Skeletal muscle satellite cell (primary cell): ENCODE results near the gene NRIP2.

Experiments used
- H3K27me3 ChIP-seq: 2 replicates; pipeline ENCODE4 v1.7.0; 2013; ENCODE audit warnings: low read length; ENCODE audit not compliant: control insufficient read depth, insufficient read depth
- H3K36me3 ChIP-seq: 2 replicates; pipeline ENCODE4 v1.7.0; 2013; ENCODE audit warnings: mild to moderate bottlenecking, control low read depth, low read length; ENCODE audit not compliant: insufficient read depth
- H3K4me1 ChIP-seq: 2 replicates; pipeline ENCODE4 v1.7.0; 2013; ENCODE audit warnings: low read length; ENCODE audit not compliant: control insufficient read depth, insufficient read depth
- H3K4me2 ChIP-seq: 2 replicates; pipeline ENCODE4 v1.7.0; 2013; ENCODE audit warnings: mild to moderate bottlenecking, low read length
- H3K4me3 ChIP-seq: 2 replicates; pipeline ENCODE4 v1.7.0; 2013; ENCODE audit warnings: low read length
- H3K9ac ChIP-seq: 2 replicates; pipeline ENCODE4 v1.7.0; 2013; ENCODE audit warnings: mild to moderate bottlenecking, low read depth, low read length, moderate library complexity
- H3K9me3 ChIP-seq: replicated peaks from 2 replicates; pipeline ENCODE4 v1.7.0; 2013; ENCODE audit warnings: mild to moderate bottlenecking, control low read depth, low read length

NRIP2 gene

DNA sequence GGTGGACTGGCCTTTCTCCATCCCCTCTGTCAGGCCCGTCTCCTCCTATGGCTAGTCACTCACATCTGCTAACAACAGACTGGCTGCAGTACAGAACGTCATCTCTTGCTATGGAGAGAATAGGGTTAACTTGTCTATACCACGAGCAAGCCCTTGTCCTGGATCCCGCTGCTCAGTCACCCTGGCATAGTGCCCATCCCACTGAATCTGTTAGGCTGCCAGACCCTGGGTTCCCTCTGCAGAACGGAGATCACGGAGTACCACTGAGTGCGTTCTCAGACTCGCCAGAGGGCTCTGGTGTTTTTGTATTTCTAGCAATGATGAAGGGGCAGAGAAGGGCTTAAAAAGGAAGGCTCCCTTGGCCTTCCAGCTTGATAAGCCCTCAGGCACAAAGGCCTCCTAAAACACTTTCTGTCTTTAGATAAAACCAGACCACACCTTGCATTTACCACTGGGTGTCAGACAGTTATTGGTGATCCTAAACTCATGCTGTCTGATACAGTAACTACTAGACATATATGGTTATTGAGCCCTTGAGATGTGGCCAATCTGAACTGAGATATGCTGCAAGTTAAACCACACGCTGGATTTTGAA, 6.3 kb upstream of the NRIP2 start:
- no peaks in the 10 kb centered on the region for H3K27me3 ChIP-seq
- no peaks in the 10 kb centered on the region for H3K36me3 ChIP-seq
- no peak overlapping the region for H3K4me2 ChIP-seq
- no peak overlapping the region for H3K9ac ChIP-seq
- peaks cover 15% of the 10 kb centered on the region for H3K4me1 ChIP-seq
- no peaks in the 10 kb centered on the region for H3K9me3 ChIP-seq
- H3K4me3 ChIP-seq = no peak overlapping the region

DNA sequence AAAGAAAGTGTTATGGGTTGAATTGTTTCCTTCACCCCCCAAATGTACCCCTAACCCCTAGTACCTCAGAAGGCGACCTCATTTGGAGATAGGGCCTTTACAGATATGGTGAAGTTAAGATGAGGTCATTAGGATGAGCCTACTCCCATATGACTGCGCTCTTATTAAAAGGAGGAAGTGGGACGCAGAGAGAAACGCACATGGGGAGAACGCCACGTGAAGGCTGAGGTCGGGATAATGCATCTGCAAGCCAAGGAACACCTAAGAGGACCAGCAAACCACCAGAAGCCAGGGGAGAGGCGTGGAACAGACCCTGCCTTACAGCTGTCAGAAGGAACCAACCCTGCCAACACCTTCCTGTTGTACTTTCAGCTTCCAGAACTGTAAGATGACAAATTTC, 1.7 kb upstream of the NRIP2 start:
- H3K36me3 ChIP-seq = no peaks in the 10 kb centered on the region

DNA sequence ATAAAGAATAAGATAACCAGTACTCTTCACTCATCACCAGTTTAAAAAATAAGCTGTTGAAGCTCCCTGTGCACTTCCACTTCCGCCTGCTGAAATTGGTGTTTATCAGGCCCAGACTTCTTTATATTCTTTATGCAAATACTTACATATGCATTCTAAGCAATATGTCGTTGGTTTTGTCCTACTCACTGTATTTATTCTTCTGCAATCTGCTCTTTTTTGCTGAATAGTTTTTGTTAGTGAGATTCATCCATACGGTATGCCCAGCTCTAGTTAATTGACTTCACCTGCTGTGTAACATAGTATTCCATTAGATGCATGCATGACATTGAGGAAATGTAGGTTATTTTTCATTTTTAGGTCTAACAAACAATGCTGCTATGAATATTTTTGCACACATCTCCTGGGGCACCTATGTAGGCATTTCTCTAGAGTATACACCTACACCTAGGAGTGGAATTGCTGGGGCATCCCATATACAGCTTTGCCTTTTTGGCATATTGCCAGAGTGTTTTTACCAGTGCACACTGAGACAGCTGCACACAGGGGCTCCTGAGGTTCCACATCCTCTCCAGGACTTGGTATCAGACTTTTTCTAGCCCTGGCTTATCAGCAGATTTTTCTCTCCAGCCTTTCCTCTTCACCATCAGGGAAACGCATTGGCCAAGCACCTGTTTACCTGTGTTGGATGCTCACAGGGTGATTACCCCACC, 1.0 kb upstream of the NRIP2 start:
- Histone ChIP-seq H3K27me3 (peaks cover 8% of the 10 kb centered on the region), H3K4me3 (no peak overlapping the region), H3K4me2 (no peak overlapping the region), H3K36me3 (no peaks in the 10 kb centered on the region), H3K9ac (no peak overlapping the region), H3K9me3 (no peaks in the 10 kb centered on the region), H3K4me1 (peaks cover 20% of the 10 kb centered on the region)

More for the DNA sequence above, 1.7 kb upstream of the NRIP2 start:
- H3K4me2 ChIP-seq = no peak overlapping the region
- no peak overlapping the region for H3K9ac ChIP-seq
- no peaks in the 10 kb centered on the region for H3K9me3 ChIP-seq
- no peak overlapping the region for H3K4me3 ChIP-seq
- H3K27me3 ChIP-seq = peaks cover 8% of the 10 kb centered on the region
- peaks cover 20% of the 10 kb centered on the region for H3K4me1 ChIP-seq

DNA sequence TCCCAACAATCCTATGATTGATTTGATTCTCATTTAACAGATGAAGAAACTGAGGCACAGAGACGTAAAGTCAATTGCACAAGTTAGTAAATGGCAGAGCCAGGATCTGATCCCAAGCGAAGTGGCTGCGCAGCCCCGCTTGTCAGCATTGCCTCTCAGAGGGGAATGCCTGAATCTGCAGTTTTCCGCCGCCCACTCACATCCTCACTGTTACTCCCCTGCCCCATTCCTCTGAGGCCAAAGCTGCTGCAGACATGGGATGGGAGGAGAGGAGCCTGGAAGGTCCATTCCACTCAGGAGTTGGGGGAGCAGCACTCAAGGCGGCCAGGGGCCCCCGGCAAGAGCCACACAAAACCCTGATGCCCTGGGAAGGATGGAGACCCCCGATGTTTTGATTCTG, 1.0 kb downstream of the NRIP2 start:
- Histone ChIP-seq H3K4me1 (peaks cover 20% of the 10 kb centered on the region), H3K27me3 (peaks cover 8% of the 10 kb centered on the region), H3K36me3 (no peaks in the 10 kb centered on the region), H3K4me2 (no peak overlapping the region), H3K4me3 (no peak overlapping the region), H3K9ac (no peak overlapping the region), H3K9me3 (no peaks in the 10 kb centered on the region)

DNA sequence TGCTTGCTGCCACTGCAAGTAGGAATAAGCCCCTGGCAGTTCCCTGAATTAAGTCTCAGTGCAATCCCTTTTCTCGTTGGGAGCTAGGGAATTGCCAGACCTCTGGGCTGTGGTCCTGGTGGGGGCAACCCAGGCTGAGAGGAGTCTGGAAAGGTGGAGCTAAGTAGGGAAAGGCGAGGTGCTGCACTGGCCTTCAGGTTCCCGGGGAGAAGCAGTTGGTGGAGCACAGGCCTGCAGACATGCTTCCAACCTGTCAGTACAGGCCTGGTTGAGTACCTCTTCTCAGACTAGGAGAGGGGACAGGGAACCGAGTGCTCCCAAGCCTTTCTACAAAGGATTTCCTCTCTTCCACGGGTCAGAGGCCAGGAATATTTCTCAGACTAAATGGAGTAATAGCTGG, 1.5 kb downstream of the NRIP2 start:
- Histone ChIP-seq H3K4me2 (no peak overlapping the region), H3K4me3 (no peak overlapping the region), H3K9ac (no peak overlapping the region), H3K9me3 (no peaks in the 10 kb centered on the region), H3K36me3 (no peaks in the 10 kb centered on the region), H3K4me1 (peaks cover 20% of the 10 kb centered on the region), H3K27me3 (peaks cover 8% of the 10 kb centered on the region)

DNA sequence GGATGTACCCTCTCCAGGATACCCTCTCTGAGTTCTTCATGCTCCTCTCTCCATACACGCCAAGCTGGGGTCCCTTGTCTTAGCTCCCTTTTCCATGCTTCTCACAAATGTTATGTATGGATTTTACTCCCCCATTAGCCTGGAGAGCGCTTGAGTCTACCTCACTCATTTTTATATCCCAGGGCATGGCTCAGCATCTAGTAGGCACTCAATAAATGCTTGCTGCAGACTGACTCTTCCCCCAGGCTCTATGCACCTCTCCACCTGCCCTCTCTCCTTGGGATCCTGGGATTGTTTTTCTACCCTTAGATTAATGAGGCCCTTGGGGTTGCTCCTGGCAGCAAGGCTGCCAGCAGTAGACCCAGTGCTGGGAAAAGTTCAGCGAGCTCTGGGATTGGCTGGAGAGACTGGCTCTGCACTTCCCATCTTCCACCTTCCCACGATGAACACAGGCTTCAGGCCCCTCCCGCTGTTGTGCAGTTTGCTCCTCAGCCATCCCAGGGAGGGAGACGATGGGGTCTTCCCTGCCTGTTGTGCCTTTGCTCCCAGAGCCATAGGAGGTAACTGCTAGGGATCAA, 2.2 kb downstream of the NRIP2 start:
- H3K4me2 ChIP-seq = no peak overlapping the region
- no peak overlapping the region for H3K9ac ChIP-seq
- H3K4me3 ChIP-seq = no peak overlapping the region
- no peaks in the 10 kb centered on the region for H3K9me3 ChIP-seq
- H3K36me3 ChIP-seq = peaks cover 4% of the 10 kb centered on the region
- peaks cover 8% of the 10 kb centered on the region for H3K27me3 ChIP-seq
- peaks cover 20% of the 10 kb centered on the region for H3K4me1 ChIP-seq

DNA sequence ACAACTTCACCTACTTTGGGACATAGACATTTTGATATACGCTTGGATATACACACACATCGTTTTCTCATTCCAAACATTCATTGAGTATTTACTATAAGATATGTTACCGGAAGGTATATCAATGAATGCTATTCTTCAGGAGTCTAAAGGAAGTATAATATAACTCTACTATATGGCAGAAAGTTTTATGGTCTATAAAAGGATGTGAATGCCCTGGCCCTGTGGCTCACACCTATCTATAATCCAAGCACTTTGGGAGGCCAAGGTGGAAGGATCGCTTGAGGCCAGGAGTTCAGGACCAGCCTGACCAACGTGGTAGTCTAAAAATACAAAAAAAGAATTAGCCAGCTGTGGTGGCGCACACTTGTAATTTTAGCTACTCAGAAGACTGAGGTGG, 5.6 kb downstream of the NRIP2 start:
- Histone ChIP-seq H3K36me3 (peaks cover 31% of the 10 kb centered on the region), H3K27me3 (peaks cover under 1% of the 10 kb centered on the region), H3K9ac (no peak overlapping the region), H3K4me1 (peaks cover 9% of the 10 kb centered on the region), H3K9me3 (no peaks in the 10 kb centered on the region), H3K4me3 (no peak overlapping the region), H3K4me2 (no peak overlapping the region)

DNA sequence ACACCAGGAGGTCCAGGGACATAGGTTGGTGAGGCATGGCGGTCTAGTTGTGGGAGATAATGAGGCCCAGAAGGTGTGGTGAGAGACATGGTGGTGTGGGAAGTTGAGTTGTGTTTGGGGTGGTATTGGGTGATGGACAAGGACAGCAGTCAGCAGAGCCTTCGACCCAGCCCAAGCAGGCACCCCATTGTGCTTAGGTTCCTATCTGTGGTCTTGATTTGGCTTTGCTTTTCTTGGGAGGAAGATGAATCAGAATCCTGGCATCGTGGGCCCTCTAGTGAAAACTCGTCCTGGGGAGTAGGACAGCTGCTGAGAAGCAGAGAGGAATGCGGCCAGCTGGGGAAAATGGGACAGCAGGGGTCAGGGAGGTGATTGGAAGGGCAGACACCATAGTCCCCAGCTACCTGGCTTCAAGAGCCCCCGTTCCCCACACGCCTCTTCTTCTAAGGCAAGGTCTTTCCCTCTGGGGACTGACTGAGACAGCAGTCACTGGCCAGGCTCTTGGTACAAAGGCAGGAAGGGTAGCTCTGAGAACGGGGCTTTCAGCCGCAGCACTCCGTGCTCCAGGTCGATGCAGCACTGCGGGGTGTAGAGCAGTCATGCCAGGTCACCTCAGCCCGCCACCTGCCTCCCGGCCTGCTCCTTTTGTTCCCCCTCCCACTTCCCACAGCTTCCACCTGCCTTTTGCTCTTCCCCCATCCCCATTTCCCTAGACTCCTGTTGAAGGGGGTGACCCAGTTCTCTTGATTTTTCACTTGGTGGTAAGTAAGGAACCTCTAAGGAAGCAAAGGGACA, 7.9 kb downstream of the NRIP2 start:
- H3K9ac ChIP-seq = no peak overlapping the region
- no peak overlapping the region for H3K4me2 ChIP-seq
- H3K4me1 ChIP-seq = no peaks in the 10 kb centered on the region
- H3K4me3 ChIP-seq = no peak overlapping the region
- H3K36me3 ChIP-seq = peaks cover 51% of the 10 kb centered on the region
- no peaks in the 10 kb centered on the region for H3K9me3 ChIP-seq
- no peaks in the 10 kb centered on the region for H3K27me3 ChIP-seq

DNA sequence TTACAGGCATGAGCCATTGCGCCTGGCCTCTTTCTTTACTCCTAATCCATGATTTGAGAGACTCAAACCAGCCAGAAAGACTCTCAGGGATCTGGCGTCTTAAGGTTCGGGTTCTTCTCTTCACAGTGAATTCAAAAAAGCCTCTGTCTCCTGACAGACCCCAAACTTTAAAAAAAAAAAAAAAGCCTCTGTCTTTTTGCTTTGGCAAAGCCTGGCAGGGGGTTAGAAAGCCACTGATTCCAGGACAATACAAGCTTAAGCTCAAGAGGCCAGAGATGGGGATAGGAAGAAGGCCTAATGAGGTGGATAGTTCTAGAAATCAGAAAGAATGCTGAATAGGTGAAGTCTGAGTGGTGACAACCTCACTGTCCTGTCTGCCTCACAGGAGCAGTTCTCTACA, 8.8 kb downstream of the NRIP2 start:
- no peaks in the 10 kb centered on the region for H3K4me1 ChIP-seq
- no peak overlapping the region for H3K9ac ChIP-seq
- no peaks in the 10 kb centered on the region for H3K9me3 ChIP-seq
- H3K27me3 ChIP-seq = no peaks in the 10 kb centered on the region
- no peak overlapping the region for H3K4me3 ChIP-seq
- no peak overlapping the region for H3K4me2 ChIP-seq
- peaks cover 58% of the 10 kb centered on the region for H3K36me3 ChIP-seq

DNA sequence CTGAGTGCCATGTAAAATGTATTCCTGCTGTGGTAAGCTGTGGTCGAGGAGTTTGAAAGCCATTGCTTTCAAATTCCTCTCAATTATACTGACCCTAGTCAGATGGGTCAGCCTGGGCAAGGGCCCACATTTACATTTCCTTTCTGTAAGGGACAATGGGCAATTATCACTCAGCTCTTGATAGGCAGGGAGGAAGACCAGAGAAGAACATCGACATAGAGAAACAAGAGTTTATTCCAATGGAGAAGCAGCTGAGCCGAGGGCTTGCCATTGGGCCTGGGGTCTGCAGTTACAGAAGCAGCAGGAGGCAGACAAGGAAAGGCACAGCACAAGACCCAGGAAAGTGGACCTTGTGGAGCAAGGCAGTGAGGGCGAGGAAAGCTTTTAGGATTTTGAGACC, 9.7 kb downstream of the NRIP2 start:
- Histone ChIP-seq H3K4me1 (no peaks in the 10 kb centered on the region), H3K4me2 (no peak overlapping the region), H3K4me3 (no peak overlapping the region), H3K36me3 (peaks cover 62% of the 10 kb centered on the region), H3K9me3 (no peaks in the 10 kb centered on the region), H3K9ac (no peak overlapping the region), H3K27me3 (no peaks in the 10 kb centered on the region)

DNA sequence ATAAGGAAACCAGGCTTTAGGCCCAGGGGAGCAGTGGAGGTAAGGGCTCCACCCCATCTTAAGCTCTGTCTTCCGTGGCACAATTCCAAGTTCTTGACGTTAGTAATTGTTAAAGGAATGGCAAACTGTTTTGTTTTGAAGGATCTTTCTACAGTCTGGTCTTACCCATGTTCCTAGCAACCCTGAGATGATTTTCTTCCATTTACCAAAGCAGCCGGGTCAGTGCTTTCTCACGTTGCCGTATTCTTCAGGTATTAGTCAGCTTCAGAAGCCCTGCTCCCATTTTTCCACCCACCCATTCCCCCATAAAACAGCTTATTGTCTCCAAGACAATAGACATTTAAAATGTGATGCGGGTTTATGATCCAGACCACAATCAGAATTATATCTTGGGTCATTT, 10.3 kb downstream of the NRIP2 start:
- H3K27me3 ChIP-seq = no peaks in the 10 kb centered on the region
- no peak overlapping the region for H3K9ac ChIP-seq
- peaks cover 66% of the 10 kb centered on the region for H3K36me3 ChIP-seq
- no peak overlapping the region for H3K4me3 ChIP-seq
- no peaks in the 10 kb centered on the region for H3K4me1 ChIP-seq
- H3K9me3 ChIP-seq = no peaks in the 10 kb centered on the region
- no peak overlapping the region for H3K4me2 ChIP-seq
